NCI-H345 (cell line): Measurements from ENCODE around the gene BRDT.

ENCODE experiments used
- DNase-seq: peaks from one replicate; lab custom pipeline; 2025; lab: John Stamatoyannopoulos, UW

The BRDT gene

GRCh38 chr1:91949356-91949699 lies at the start of gene BRDT:
BRDT (plus strand) TSS chr1:91949401; CDS start chr1:91962755, 13,354 bp downstream.
- DNase-seq = no peak

- DNase-seq = no peak
Observed at GRCh38 chr1:91900562-91900961, 48.6 kb upstream of the BRDT start.

DNA sequence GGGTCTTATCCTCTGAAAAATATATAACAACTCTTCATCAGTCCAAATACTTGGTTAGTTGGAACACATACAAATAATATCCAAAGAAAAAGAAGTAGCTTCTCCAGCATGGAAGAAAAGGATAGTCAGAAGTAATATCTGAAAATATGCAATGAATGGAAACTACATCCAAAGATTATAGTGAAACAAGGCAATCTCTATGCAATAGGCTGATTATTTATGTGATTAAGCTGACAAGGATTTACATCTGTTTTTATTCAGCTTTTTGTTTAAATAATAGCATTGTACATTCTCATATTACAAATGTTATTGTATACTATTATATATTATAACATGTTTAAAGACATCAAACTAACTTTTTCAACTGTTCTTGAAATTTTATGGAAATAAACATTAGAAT lies 48.0 kb upstream of the BRDT start:
- no peak for DNase-seq

- DNase-seq = no peak
Observed at GRCh38 chr1:91912266-91912665, 36.9 kb upstream of the BRDT start.

- no peak for DNase-seq
Observed at GRCh38 chr1:91913018-91913417, 36.2 kb upstream of the BRDT start.

DNA sequence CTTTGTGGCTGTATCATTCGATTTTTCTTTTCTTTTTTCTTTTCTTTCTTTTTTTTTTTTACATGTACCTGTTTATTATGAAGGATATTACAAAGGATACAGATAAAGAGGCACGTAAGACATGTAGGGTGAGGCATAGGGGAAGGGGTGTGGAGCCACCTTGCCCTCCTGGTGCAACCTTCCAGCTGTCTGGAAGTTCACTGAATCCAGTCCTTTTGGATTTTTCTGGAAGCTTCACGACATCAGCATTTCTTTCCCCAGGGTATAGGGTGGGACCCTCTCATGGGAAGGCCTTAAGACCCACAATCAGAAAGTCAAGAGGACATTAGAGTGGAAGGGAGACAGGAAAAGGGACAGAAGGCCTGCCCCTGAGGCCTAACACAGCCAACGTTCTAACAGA lies 33.2 kb upstream of the BRDT start:
- no peak for DNase-seq

DNA sequence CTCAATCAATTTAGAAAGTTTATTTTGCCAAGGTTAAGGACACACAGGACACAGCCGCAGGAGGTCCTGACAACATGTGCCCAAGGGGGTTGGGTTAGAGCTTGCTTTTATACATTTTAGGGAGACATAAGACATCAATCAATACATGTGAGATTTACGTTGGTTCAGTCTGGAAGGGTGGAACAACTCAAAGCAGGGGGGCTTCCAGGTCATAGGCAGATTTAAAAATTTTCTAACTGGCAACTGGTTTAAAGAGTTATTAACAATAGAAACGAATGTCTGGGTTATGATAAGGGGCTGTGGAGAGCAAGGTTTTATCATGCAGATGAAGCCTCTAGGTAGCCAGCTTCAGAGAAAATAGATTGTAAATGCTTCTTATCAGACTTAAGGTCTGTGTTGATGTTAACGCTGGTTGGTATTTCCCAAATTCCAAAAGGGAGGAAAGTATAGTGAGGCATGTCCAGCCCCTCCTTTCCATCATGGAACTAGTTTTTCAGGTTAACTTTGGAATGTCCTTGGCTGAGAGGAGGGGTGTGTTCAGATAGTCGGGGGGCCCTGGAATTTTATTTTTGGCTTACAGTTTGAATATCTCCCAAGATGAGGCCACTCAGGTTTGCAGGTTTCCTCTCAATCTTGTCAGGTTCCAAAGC lies 32.3 kb upstream of the BRDT start:
- no peak for DNase-seq

- DNase-seq = no peak
Observed at GRCh38 chr1:91919962-91920361, 29.2 kb upstream of the BRDT start.

GRCh38 chr1:91924146-91924545 lies 25.1 kb upstream of the BRDT start:
- no peak for DNase-seq

DNA sequence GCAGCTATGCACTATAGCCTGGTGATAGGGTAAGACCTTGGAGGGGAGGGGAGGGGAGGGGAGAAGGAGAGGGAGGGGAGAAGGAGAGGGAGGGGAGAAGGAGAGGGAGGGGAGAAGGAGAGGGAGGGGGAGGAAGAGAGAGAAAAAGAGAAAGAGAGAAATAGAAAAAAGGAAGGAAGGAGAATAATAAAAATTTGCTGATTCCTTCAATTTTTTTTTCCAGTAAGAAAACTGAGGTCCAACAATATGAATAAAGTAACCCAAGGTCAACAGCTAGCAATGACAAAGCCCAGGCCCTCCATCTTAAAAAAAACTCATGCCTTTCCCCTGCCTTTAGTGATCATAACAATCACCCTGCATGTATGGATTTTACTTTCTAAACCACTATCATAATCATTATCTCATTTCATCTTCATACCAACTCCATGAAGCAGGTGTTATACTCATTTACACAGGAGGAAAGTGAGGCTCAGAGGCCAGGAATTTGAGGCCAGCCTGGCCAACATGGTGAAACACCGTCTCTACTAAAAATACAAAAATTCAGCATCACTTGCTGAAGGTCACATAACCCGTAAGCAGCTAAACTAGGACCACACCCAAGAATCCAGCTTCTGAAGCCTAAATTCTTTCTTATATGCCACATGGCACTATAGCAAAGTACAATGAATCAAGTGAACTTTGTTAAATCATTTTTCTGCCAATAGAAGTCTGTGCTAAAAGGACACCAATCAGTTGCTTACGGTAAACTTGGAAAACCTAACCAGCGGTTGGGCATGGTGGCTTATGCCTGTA lies 23.4 kb upstream of the BRDT start:
- no peak for DNase-seq

DNA sequence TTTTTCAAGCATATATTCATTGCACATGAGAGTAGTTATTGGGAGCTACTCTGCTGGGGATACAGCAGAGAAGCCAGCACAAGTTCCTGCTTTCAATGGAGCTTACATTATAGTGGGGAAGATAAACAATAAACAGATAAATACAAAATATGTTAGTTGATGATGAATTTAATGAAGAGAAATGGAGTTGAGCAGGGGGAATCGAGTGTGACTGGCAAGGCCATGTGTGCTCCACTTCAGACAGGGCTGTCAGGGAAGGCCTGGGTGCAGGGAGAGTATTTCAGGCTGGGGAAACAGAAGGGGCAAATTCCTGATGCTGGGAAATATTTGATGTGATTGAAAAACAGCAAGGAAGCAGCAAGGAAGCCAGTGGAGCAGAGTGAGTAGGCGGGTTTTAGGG lies 21.2 kb upstream of the BRDT start:
- no peak for DNase-seq

DNA sequence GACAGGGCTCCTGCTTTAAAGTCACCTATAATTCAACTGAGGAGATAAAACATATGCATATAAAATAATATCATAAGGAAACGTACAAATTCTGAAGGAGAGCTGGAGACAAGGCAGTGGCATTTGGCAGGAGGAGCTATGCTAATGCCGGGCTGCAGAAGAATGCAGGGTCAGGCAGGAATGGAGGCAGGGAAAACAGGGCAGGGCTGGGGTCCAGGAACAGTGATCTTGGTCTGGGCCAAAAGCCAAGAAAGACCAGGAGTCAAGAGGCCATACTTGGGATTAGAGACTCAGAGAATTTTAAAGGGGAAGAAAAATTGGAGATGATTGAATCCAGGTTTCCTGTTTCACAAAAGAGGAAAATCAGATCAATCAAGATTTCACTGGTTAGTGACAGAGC lies 20.0 kb upstream of the BRDT start:
- no peak for DNase-seq

DNA sequence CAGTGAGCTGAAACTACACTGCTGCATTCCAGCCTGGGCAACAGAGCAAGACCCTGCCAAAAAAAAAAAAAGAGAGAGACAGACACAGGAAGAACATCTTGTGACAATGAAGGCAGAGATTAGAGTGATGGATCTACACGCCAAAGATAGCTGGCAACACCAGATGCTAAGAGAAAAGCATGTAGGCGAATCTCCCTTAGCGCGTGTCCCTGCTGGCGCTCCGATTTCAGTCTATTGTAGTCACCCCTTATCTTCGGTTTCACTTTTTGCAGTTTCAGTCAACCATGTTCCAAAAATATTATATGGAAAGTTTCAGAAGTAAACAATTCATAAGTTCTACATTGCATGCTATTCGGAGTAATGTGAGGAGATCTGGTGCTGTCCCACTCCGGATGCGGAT lies 11.6 kb upstream of the BRDT start:
- no peak for DNase-seq

GRCh38 chr1:91940496-91940895 lies 8.7 kb upstream of the BRDT start:
- DNase-seq = no peak

GRCh38 chr1:91944087-91944486 lies 5.1 kb upstream of the BRDT start:
- DNase-seq = no peak

- no peak for DNase-seq
Observed at GRCh38 chr1:91948097-91948496, 1.1 kb upstream of the BRDT start.

- no peak for DNase-seq
Observed at GRCh38 chr1:91948501-91949355, 473 bp upstream of the BRDT start.

DNA sequence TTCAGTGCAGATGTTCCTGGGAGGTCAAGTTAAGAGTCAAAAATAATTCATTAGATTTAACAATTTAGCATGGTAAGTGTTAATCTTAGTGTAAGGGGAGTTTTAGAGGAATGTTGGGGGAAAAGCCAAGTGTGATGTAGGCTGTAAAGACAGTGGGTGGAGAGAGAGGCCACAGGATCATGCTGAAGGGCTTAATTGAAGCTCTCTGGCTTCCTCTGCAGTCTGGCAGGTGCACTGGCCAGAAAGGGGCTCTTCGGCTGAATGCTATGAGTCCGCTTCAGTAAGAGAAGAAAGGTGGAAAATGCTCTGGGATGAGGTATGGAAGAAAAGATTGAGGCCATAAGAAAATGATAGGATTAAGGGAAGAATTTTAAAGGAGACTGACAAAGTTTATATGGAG lies 3.0 kb downstream of the BRDT start:
- DNase-seq = no peak

- no peak for DNase-seq
Observed at GRCh38 chr1:91958926-91959325, 9.7 kb downstream of the BRDT start.

GRCh38 chr1:91968334-91968733 lies 19.1 kb downstream of the BRDT start:
- no peak for DNase-seq

GRCh38 chr1:91979383-91979782 lies 30.2 kb downstream of the BRDT start:
- DNase-seq = no peak

GRCh38 chr1:91980663-91981062 lies 31.5 kb downstream of the BRDT start:
- no peak for DNase-seq

DNA sequence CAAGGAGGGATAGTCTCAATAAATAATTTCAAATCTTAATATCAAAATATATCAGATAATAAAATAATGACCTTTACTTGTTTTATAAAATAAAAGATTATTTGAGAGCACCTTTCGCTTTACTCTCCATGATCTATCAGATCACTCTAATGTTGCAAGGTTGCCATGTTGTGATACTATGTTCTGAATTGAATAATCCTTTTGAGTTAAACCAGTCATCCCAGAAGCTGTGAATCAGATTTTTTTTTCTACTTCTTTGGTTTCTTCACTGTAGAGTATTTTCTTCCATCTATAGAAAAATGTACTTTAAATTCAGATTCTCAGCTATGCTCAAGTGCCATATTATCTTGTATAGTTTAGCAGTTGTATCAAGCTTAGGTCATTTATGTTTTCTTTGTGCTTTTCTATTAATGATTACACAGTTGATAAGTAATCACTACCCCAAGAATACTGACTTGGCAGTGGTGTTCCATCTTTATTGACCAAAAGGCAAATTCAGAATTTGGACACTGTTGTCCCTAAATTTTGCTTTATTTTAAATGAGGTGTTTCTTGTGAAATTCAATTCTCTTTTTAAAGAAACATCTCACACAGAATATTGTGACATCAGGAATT lies 32.9 kb downstream of the BRDT start:
- no peak for DNase-seq
